Epithelial cell of esophagus (primary cell): Measurements from ENCODE around the gene AIG1.

Experiments
- DNase-seq: peaks from one replicate; pipeline ENCODE4 v3.0.0; 2010; ENCODE audit warnings: low read depth
- H3K4me3 ChIP-seq: 2 replicates; pipeline ENCODE4 v1.5.1; 2011; ENCODE audit warnings: mild to moderate bottlenecking, low read length, control low read depth
- CTCF ChIP-seq: IDR thresholded peaks from 2 replicates; pipeline ENCODE4 v1.5.1; 2011; ENCODE audit warnings: low read depth, mild to moderate bottlenecking, low read length, control low read depth, inconsistent platforms; ENCODE audit not compliant: insufficient read depth; ENCODE audit errors: missing control alignments

The AIG1 gene

GRCh38 chr6:143149771-143150170 lies 89.1 kb downstream of the AIG1 start:
- peak; percentile 34 for DNase-seq
- TF ChIP-seq CTCF: no peak
- no peak overlapping the region for H3K4me3 ChIP-seq

GRCh38 chr6:143150281-143150680 lies 89.6 kb downstream of the AIG1 start:
- TF ChIP-seq CTCF: no peak

GRCh38 chr6:143151381-143151780 lies 90.7 kb downstream of the AIG1 start:
- no peak for DNase-seq
- no peak for TF ChIP-seq CTCF
- H3K4me3 ChIP-seq: no peak overlapping the region

More at GRCh38 chr6:143150281-143150680, 89.6 kb downstream of the AIG1 start:
- no peak overlapping the region for H3K4me3 ChIP-seq
- DNase-seq: no peak

- H3K4me3 ChIP-seq: no peak overlapping the region
Observed at GRCh38 chr6:143155681-143156080, 95.0 kb downstream of the AIG1 start.

GRCh38 chr6:143157131-143157530 lies 96.4 kb downstream of the AIG1 start:
- no peak overlapping the region for H3K4me3 ChIP-seq
- peak; percentile 17 for DNase-seq
- no peak for TF ChIP-seq CTCF

More at GRCh38 chr6:143155681-143156080, 95.0 kb downstream of the AIG1 start:
- TF ChIP-seq CTCF: no peak
- DNase-seq: no peak

- no peak overlapping the region for H3K4me3 ChIP-seq
- TF ChIP-seq CTCF: no peak
- peak; percentile 22 for DNase-seq
Observed at GRCh38 chr6:143158113-143158581, 97.5 kb downstream of the AIG1 start.

GRCh38 chr6:143159001-143159400 lies 98.3 kb downstream of the AIG1 start:
- peak; percentile 56 for DNase-seq
- H3K4me3 ChIP-seq: no peak overlapping the region
- no peak for TF ChIP-seq CTCF
